Common myeloid progenitor, CD34-positive (primary cell): Measurements from ENCODE around the gene TBC1D5.

ENCODE experiments used
- CTCF ChIA-PET: fragments of 350-600 bp; sonication (Branson Sonifier 250); formaldehyde crosslinking; loops from one replicate; lab custom pipeline; 2021; ENCODE audit warnings: antibody characterized with exemption; lab: Charles Lee
- POLR2A ChIA-PET: fragments of 350-600 bp; sonication (Branson Sonifier 250); formaldehyde crosslinking; loops from one replicate; lab custom pipeline; 2021; ENCODE audit warnings: antibody characterized with exemption; lab: Charles Lee
- DNase-seq, 3 donors: peaks; one replicate each; pipeline versions ENCODE4 v3.0.0 to v3.0.0-alpha.2; 2013
- H3K27ac ChIP-seq, 2 experiments: 1 replicate in 1 of 2; 2 replicates in 1 of 2; pipeline ENCODE4 v1.7.0; 2013; ENCODE audit warnings: inconsistent platforms in 2 of 2, low read length in 2 of 2, mild to moderate bottlenecking in 2 of 2, low read depth in 1 of 2, moderate library complexity in 1 of 2; ENCODE audit not compliant: severe bottlenecking in 2 of 2, insufficient read depth in 1 of 2, poor library complexity in 1 of 2
- H3K27me3 ChIP-seq, 5 experiments: replicated peaks in 2 of 5; 1 replicate in 3 of 5; 2 replicates in 2 of 5; pipeline versions ENCODE4 v1.6.1 to v1.7.0; 2013; ENCODE audit warnings: low read length in 4 of 5, mild to moderate bottlenecking in 2 of 5, moderate library complexity in 2 of 5, inconsistent platforms in 1 of 5; ENCODE audit not compliant: insufficient read depth in 5 of 5, control insufficient read depth in 4 of 5
- H3K36me3 ChIP-seq, 4 experiments: 1 replicate in 2 of 4; 2 replicates in 2 of 4; pipeline versions ENCODE4 v1.6.1 to v1.7.0; 2013; ENCODE audit warnings: low read length in 3 of 4, control low read depth in 1 of 4, mild to moderate bottlenecking in 1 of 4; ENCODE audit not compliant: control insufficient read depth in 4 of 4, insufficient read depth in 4 of 4
- H3K4me1 ChIP-seq, 4 experiments: 1 replicate in 3 of 4; 2 replicates in 1 of 4; pipeline versions ENCODE4 v1.6.1 to v1.7.1; 2013; ENCODE audit warnings: low read length in 3 of 4, mild to moderate bottlenecking in 3 of 4, control low read depth in 1 of 4, inconsistent platforms in 1 of 4, moderate library complexity in 1 of 4; ENCODE audit not compliant: control insufficient read depth in 4 of 4, insufficient read depth in 4 of 4; ENCODE audit errors: control extremely low read depth in 1 of 4
- H3K4me3 ChIP-seq, 7 experiments: 1 replicate in 4 of 7; 2 replicates in 3 of 7; pipeline versions ENCODE4 v1.5.1 to v1.7.0; 2013; ENCODE audit warnings: mild to moderate bottlenecking in 7 of 7, low read length in 6 of 7, moderate library complexity in 6 of 7, inconsistent platforms in 2 of 7, low read depth in 2 of 7, control low read depth in 1 of 7; ENCODE audit not compliant: insufficient read depth in 4 of 7, control insufficient read depth in 1 of 7; ENCODE audit errors: extremely low read depth in 1 of 7
- H3K9me3 ChIP-seq, 5 experiments: 1 replicate in 4 of 5; 2 replicates in 1 of 5; pipeline versions ENCODE4 v1.6.1 to v1.7.1; 2013; ENCODE audit warnings: low read length in 4 of 5, mild to moderate bottlenecking in 2 of 5, inconsistent platforms in 1 of 5, low read depth in 1 of 5, moderate library complexity in 1 of 5; ENCODE audit not compliant: control insufficient read depth in 4 of 5, insufficient read depth in 2 of 5; ENCODE audit errors: control extremely low read depth in 1 of 5
- WGBS: methylation state at CpG from one replicate; pipeline ENCODE4 v1.1.5; 2013; ENCODE audit not compliant: insufficient coverage; 5-methylcytosine and 5-hydroxymethylcytosine counted together

Gene TBC1D5

GRCh38 chr3:17218587-17218986 is 523.8 kb downstream of the TBC1D5 start:
- ChIA-PET CTCF (interaction anchor here (1.3 kb wide), 1 partner anchor 10 kb away, joined by 3 read pairs; no protein-coding TSS in a partner anchor), POLR2A (no interaction called here)
- Histone ChIP-seq H3K27ac (no peak overlapping the region), H3K4me1 (no peaks in the 10 kb centered on the region), H3K4me3 (no peak overlapping the region), H3K36me3 (peaks cover 3 to 26% (median 7%) of the 10 kb centered on the region in 4 experiments), H3K27me3 (no peaks in the 10 kb centered on the region), H3K9me3 (peaks cover 0 to 20% (median 5%) of the 10 kb centered on the region in 5 experiments)
- no CpG with 5 or more reads among the region's 1 CpG for WGBS
- no peak for DNase-seq

DNA sequence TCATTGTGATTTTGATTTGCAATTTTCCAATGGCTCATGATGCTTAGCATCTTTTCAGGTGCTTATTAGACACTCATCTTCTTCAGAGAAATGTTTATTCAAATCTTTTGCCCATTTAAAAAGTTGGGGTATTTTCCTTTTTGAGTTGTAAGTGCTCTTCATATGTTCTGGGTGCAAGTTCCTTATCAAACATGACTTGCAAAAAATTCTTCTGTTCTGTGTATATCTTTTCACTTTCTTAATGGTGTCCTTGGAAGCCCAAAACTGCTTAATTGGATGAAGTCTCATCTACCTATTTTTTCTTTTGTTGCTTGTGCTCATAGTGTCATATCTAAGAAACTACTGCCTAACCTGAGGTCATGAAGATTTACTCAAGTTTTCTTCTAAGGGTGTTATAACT is 524.8 kb downstream of the TBC1D5 start:
- DNase-seq = no peak
- ChIA-PET CTCF (no interaction called here), POLR2A (no interaction called here)
- Histone ChIP-seq H3K27me3 (no peaks in the 10 kb centered on the region), H3K27ac (no peak overlapping the region), H3K4me1 (no peaks in the 10 kb centered on the region), H3K36me3 (peaks cover 6 to 32% (median 9%) of the 10 kb centered on the region in 4 experiments), H3K9me3 (peaks cover 0 to 20% (median 5%) of the 10 kb centered on the region in 5 experiments), H3K4me3 (no peak overlapping the region)

DNA sequence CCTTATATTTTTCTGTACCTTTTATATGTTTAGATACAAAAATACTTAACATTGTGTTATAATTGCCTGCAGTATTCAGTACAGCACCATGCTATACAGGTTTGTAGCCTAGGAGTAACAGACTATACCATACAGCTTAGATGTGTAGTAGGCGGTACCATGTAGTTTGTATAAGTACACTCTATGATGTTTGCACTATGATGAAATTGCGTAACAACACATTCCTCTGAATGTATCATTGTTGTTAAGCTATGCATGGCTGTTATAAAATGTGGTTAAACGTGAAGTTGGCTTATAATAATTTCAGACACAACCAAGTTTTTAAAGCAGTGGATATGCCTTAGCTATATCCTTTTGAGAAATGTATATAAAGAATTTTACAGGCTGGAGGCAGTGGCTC is 529.3 kb downstream of the TBC1D5 start:
- no peak for DNase-seq
- H3K27ac ChIP-seq = no peak overlapping the region
- POLR2A ChIA-PET = no interaction called here

GRCh38 chr3:17207979-17208378 is 534.5 kb downstream of the TBC1D5 start:
- H3K4me1 ChIP-seq = no peaks in the 10 kb centered on the region
- 100% methylated on average over 2 of the region's 4 CpGs for WGBS
- no peak overlapping the region for H3K27ac ChIP-seq
- H3K36me3 ChIP-seq = peaks cover 10 to 40% (median 15%) of the 10 kb centered on the region in 4 experiments
- POLR2A ChIA-PET = no interaction called here
- no peak for DNase-seq
- no peak overlapping the region for H3K4me3 ChIP-seq
- CTCF ChIA-PET = interaction anchor here (0.7 to 1.3 kb wide), 3 partner anchors 11 to 396 kb away, joined by 3 read pairs; no protein-coding TSS in a partner anchor
- peaks cover 0 to 11% (median 5%) of the 10 kb centered on the region in 5 experiments for H3K9me3 ChIP-seq
- H3K27me3 ChIP-seq = no peaks in the 10 kb centered on the region

More for the DNA sequence above, 529.3 kb downstream of the TBC1D5 start:
- Histone ChIP-seq H3K27me3 (no peaks in the 10 kb centered on the region), H3K36me3 (peaks cover 6 to 20% (median 10%) of the 10 kb centered on the region in 4 experiments), H3K4me3 (no peak overlapping the region), H3K9me3 (peaks cover 0 to 3% (median 0%) of the 10 kb centered on the region in 5 experiments), H3K4me1 (no peaks in the 10 kb centered on the region)
- CTCF ChIA-PET = no interaction called here
- WGBS = 100% methylated on average over 2 of the region's 3 CpGs

DNA sequence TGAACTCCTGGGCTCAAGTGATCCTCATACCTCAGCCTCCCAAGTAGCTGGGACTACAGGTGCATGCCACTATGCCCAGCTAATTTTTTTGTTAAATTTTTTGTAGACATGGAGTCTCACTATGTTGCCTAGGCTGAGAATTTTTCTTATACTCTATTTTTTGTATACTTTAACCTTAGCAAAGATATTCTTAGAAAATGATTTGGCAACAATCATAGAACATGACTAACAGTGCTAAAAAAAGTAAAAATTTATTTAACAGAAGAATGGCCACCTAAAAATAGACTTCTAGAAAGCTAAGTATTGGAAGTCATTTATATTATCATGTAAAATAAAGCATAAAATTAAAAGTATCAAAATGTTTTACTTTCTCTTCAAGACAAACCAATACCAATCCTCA is 535.4 kb downstream of the TBC1D5 start:
- peaks cover 11 to 47% (median 23%) of the 10 kb centered on the region in 4 experiments for H3K36me3 ChIP-seq
- no peak overlapping the region for H3K4me3 ChIP-seq
- H3K27me3 ChIP-seq = no peaks in the 10 kb centered on the region
- ChIA-PET CTCF (no interaction called here), POLR2A (interaction anchor here (0.5 to 0.7 kb wide), 2 partner anchors 9 to 240 kb away, joined by 3 to 5 read pairs; no protein-coding TSS in a partner anchor)
- H3K9me3 ChIP-seq = peaks cover 1 to 21% (median 15%) of the 10 kb centered on the region in 5 experiments
- DNase-seq = no peak
- H3K4me1 ChIP-seq = no peaks in the 10 kb centered on the region
- no peak overlapping the region for H3K27ac ChIP-seq

GRCh38 chr3:17204049-17204650 is 538.3 kb downstream of the TBC1D5 start:
- Histone ChIP-seq H3K9me3 (peaks cover 1 to 22% (median 15%) of the 10 kb centered on the region in 5 experiments), H3K4me1 (no peaks in the 10 kb centered on the region), H3K36me3 (peaks cover 10 to 47% (median 24%) of the 10 kb centered on the region in 4 experiments), H3K27me3 (no peaks in the 10 kb centered on the region), H3K4me3 (no peak overlapping the region), H3K27ac (no peak overlapping the region)
- CTCF ChIA-PET = no interaction called here
- POLR2A ChIA-PET = no interaction called here
- 100% methylated on average over 1 of the region's 3 CpGs for WGBS
- DNase-seq = no peak

DNA sequence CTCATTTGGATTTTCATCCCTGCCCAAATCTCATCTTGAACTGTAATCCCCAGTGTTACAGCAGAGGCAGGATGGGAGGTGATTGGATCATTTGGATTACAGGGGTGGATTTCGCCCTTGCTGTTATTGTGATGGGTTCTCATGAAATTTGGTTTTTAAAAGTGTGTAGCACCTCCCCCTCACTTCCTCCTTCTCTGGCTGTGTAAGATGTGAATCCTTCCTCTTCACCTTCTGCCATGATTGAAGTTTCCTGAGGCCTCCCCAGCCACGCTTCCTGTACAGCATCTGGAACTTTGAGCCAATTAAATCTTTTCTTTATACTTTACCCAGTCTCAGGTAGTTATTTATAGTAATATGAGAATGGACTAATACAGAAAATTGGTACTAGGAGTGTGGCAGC is 540.9 kb downstream of the TBC1D5 start:
- no peaks in the 10 kb centered on the region for H3K4me1 ChIP-seq
- no CpG with 5 or more reads among the region's 2 CpGs for WGBS
- peaks cover 0 to 22% (median 15%) of the 10 kb centered on the region in 5 experiments for H3K9me3 ChIP-seq
- DNase-seq = peak in 1 of 3 donors; percentile 7
- POLR2A ChIA-PET = no interaction called here
- H3K4me3 ChIP-seq = no peak overlapping the region
- H3K27me3 ChIP-seq = no peaks in the 10 kb centered on the region
- CTCF ChIA-PET = no interaction called here
- peaks cover 13 to 47% (median 19%) of the 10 kb centered on the region in 4 experiments for H3K36me3 ChIP-seq
- H3K27ac ChIP-seq = no peak overlapping the region
